GM13977 (cell line): ENCODE results near the gene SUN1.

Experiments
- DNase-seq: peaks from one replicate; pipeline ENCODE4 v3.0.0; 2012; ENCODE audit warnings: low spot score
- in situ Hi-C: fragments of 300-500 bp; cut with MboI; formaldehyde crosslinking; loops from one replicate; pipeline ENCODE4 v1.12.0; 2022; ENCODE audit warnings: low sequenced_read_pairs, low pct_unique_long_range_greater_than_20kb, mixed read lengths, inconsistent platforms; ENCODE audit not compliant: unreplicated experiment
- TF ChIP-seq, protein P1 (sequence below): IDR thresholded peaks from 2 replicates; pipeline ENCODE4 v1.5.1; 2012; ENCODE audit warnings: mild to moderate bottlenecking, control low read depth; ENCODE audit not compliant: insufficient read depth; ENCODE audit errors: extremely low read depth, missing control alignments

Gene SUN1

GRCh38 chr7:828793-829561, 3.3 kb upstream of the SUN1 start:
- TF ChIP-seq, protein P1, sequence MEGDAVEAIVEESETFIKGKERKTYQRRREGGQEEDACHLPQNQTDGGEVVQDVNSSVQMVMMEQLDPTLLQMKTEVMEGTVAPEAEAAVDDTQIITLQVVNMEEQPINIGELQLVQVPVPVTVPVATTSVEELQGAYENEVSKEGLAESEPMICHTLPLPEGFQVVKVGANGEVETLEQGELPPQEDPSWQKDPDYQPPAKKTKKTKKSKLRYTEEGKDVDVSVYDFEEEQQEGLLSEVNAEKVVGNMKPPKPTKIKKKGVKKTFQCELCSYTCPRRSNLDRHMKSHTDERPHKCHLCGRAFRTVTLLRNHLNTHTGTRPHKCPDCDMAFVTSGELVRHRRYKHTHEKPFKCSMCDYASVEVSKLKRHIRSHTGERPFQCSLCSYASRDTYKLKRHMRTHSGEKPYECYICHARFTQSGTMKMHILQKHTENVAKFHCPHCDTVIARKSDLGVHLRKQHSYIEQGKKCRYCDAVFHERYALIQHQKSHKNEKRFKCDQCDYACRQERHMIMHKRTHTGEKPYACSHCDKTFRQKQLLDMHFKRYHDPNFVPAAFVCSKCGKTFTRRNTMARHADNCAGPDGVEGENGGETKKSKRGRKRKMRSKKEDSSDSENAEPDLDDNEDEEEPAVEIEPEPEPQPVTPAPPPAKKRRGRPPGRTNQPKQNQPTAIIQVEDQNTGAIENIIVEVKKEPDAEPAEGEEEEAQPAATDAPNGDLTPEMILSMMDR, result no peak
- in situ Hi-C loops, result no loop called here
- no peak for DNase-seq

DNA sequence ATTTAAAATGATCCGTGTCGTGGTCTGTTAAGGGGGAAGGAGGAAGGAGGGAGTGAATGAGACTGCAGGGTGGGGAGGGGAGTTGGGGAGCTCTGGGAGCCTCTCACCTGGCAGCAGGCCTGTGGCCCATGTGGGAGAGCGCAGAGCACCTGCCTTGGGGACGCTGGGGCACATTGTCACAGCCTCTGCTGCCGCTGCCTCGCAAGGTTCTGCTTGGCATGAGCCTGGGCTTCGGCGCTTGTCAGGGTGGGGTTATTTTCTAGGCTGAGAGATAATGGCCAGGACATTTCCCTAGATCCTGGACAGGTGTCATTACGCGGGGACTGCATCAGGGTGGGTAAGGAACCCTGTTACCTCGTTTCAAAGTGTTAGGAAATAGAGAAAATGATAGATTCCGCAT, 2.2 kb upstream of the SUN1 start:
- DNase-seq, result no peak
- in situ Hi-C loops, result no loop called here
- TF ChIP-seq, protein P1, result no peak

- TF ChIP-seq, protein P1, result no peak
Observed at GRCh38 chr7:831596-832166, 595 bp upstream of the SUN1 start.

DNA sequence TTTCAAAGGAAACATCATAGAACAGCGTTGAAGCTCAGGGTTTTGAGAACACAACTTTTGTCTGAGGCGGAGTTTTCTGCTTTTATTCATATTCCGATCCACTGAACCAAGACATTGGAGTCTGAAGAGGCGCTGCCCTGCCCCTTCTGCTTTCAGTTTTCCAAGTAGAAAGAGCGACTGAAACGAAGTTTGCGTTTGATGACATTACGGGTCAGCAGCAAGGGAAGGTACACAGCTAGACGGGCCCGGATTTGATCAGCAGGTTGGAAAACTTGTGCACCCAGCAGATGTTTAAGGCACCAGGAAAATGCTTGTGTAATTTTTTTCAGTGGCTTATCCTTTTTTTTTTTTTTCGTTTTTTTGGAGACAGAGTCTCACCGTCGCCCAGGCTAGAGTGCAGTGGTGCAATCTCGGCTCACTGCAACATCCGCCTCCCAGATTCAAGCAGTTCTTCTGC, 720 bp downstream of the SUN1 start:
- no peak for DNase-seq
- in situ Hi-C loops, result no loop called here
- TF ChIP-seq, protein P1, result no peak

More at GRCh38 chr7:831596-832166, 595 bp upstream of the SUN1 start:
- in situ Hi-C loops, result no loop called here
- DNase-seq, result peak; percentile 84

GRCh38 chr7:833601-834258, 1.5 kb downstream of the SUN1 start:
- TF ChIP-seq, protein P1, result no peak
- in situ Hi-C loops, result no loop called here
- DNase-seq, result no peak

GRCh38 chr7:834277-834676, 2.0 kb downstream of the SUN1 start:
- in situ Hi-C loops, result no loop called here
- TF ChIP-seq, protein P1, result no peak
- no peak for DNase-seq
